ENCODE data around the gene CAP1.
A peak's percentile ranks its signal among the peaks of the same experiment; 100 is the strongest.

The CAP1 gene

GRCh38 chr1:40059338-40059959 is 18.9 kb downstream of the CAP1 start:
- no peak for DNase-seq

GRCh38 chr1:40059960-40060750 is 19.6 kb downstream of the CAP1 start:
- no peak for DNase-seq

GRCh38 chr1:40064797-40065499 is 24.4 kb downstream of the CAP1 start:
- DNase-seq: no peak

- no peak for DNase-seq
These were observed 26.5 kb downstream of the CAP1 start for GRCh38 chr1:40067023-40067422.

GRCh38 chr1:40067851-40068250 is 27.3 kb downstream of the CAP1 start:
- DNase-seq: no peak

GRCh38 chr1:40072142-40072541 is 31.6 kb downstream of the CAP1 start:
- DNase-seq: no peak

GRCh38 chr1:40073062-40073461 is 32.5 kb downstream of the CAP1 start:
- no peak for DNase-seq

GRCh38 chr1:40075266-40075665 is 34.7 kb downstream of the CAP1 start:
- no peak for DNase-seq

GRCh38 chr1:40076895-40077312 is 36.4 kb downstream of the CAP1 start:
- DNase-seq: no peak

- peak; percentile 33 to 60 for DNase-seq
These were observed 38.2 kb downstream of the CAP1 start for GRCh38 chr1:40078512-40079333.

GRCh38 chr1:40079774-40080400 is 39.4 kb downstream of the CAP1 start:
- DNase-seq: no peak

GRCh38 chr1:40081871-40082270 is 41.3 kb downstream of the CAP1 start:
- DNase-seq: no peak

GRCh38 chr1:40084750-40085149 is 44.2 kb downstream of the CAP1 start:
- DNase-seq: peak; percentile 4 to 70

- DNase-seq: no peak
These were observed 50.3 kb downstream of the CAP1 start for GRCh38 chr1:40090652-40091355.

- DNase-seq: no peak
These were observed 51.7 kb downstream of the CAP1 start for GRCh38 chr1:40092241-40092640.

GRCh38 chr1:40092706-40093639 is 52.4 kb downstream of the CAP1 start:
- no peak for DNase-seq

- DNase-seq: no peak
These were observed 54.1 kb downstream of the CAP1 start for GRCh38 chr1:40094466-40095110.

GRCh38 chr1:40095806-40096205 is 55.3 kb downstream of the CAP1 start:
- no peak for DNase-seq

GRCh38 chr1:40096646-40096976 is 56.1 kb downstream of the CAP1 start:
- no peak for DNase-seq
